Measurements from ENCODE around the gene DIO3. TPM values are rescaled to one million over a fixed set of nuclear protein-coding genes. Genes with fewer than 3 reads are reported as not detected.
A peak's percentile ranks its signal among the peaks of the same experiment; 100 is the strongest.
"Not testable (repeated sequence)": the region's sequence is repeated elsewhere in the genome, so short reads cannot be mapped to it uniquely, and the experiment has no call there.

The DIO3 gene
- total RNA-seq, 1 donor from 2014 or later: not detected

DNA sequence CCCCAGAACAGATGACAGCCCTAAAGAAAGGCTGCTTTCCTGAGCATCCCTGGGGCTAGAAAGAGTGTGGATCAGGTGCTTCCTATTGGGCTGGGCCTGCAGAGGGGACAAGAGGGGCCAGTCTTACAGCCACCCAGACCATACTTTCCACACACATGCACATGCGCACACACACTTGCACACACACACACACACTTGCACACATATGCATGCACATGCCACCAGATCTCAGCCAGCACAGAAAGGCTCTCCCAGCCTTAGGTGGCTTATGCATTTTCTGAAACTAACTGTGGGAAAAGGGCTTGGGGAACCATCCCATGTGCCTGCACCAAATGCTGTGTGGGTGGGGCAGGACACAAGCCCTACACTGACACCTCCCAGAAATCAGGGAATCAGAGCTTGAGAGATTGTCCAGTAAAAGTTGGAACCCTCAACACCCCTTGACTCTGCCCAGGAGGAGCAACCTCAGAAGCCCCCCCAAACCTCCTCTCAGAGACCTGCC is 2.5 kb upstream of the DIO3 start:
- no peak for DNase-seq (ENCODE audit: low read depth in 2 of 2)

DNA sequence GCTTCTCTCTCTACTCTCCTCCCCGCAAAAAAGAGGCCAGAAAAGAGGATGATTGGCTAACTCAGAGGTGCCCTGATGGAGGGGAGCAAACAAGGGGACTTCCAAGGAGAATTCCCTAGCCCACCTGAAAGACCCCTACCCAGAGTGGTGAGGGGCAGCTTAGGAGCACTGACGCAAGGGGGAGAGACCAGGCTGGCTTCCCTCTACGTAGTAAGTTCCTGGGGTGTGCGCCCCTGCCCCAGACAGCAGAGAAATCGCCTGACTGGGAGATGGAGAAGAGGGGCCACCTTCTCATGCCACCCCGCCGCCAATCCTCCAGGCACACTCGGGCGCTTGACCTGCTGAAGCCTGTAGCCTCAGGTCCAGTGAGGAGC is 2.1 kb upstream of the DIO3 start:
- no peak for DNase-seq (ENCODE audit: low read depth in 2 of 2)

DNA sequence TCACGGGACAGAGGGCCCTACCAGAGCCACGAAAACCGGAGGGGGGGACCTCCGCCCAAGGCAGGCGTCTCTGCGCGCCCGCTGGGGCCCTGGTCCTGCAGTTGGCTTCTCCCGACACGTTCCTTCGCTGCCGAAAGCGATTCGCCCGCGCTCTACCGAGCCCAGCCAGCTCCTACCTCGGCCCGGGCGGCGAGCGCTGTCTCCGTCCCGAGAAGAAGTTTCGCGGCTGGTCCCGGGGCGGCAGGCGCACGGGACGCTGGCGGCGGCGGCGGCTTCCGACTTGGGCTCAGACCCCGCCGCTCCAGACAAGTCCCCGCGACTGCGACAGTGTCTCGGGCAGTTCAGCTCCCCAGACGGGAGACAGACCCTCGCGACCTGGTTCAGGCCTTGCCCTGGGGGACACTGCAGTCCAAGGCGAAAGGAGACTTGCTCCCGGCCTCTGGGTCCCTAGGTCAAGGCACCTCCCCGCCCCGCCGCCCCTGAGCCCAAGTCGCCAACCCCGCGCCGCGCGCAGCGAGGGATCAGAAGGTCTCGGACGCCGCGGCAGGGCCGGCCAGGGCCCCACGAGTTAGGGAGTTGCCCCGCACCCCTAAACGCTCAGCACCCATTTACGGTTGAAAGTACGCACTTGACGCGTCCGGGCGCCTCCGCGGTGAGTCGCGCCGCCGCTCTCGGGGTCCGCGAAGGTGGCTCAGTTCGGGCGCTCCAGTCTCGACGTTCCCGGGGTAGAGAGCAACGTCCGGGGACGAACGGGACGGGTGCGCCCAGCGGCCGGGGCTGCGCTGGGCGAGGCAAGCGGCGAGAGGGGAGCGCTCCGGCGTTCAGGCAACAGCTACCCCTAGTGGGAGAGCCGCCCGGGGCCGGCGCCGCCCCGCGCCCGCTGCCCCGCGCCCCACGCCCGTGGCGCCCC is 1.4 kb upstream of the DIO3 start:
- DNase-seq (ENCODE audit: low read depth in 2 of 2): peak in 1 of 2 donors; percentile 7

DNA sequence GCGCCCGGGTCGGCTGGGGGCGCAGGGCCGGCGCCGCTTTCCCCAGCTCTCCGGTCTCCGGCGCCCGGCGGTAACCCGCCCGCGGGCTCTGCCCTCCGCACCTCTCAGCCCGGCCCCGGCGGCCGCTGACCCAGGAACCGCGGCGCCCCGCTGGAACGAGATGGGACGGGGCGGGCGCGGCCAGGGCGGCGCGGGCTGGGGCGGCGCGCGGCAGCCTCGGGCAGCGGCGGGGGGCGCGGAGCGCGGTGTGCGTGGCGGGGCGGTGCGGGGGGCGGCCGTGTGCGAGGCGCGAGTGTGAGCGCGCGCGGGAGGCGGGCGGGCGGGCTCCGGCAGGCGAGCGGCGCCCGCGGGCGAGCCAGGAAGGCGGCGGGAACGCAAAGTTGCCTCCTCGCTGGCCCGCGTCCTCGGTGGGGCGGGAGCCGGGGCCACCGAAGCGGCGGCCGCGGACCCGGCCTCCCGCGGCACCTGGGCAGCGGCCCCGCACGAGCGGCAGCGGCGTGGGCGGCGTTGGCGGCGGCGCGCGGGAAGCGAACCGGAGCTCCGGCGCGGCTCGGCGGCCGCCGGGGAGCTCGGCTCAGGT is 671 bp upstream of the DIO3 start:
- no peak for DNase-seq (ENCODE audit: low read depth in 2 of 2)

DNA sequence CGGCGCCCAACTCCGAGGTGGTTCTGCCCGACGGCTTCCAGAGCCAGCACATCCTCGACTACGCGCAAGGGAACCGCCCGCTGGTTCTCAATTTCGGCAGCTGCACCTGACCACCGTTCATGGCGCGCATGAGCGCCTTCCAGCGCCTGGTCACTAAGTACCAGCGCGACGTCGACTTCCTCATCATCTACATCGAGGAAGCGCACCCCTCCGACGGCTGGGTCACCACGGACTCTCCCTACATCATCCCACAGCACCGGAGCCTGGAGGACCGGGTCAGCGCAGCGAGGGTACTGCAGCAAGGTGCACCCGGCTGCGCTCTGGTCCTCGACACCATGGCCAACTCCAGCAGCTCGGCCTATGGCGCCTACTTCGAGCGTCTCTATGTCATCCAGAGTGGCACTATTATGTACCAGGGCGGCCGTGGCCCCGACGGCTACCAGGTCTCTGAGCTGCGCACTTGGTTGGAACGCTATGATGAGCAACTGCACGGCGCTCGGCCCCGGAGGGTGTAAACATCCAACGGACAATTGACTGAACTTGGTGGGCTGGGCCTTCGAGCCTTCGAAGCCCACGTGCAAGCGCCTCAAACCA is 699 bp downstream of the DIO3 start:
- no peak for DNase-seq (ENCODE audit: low read depth in 2 of 2)

DNA sequence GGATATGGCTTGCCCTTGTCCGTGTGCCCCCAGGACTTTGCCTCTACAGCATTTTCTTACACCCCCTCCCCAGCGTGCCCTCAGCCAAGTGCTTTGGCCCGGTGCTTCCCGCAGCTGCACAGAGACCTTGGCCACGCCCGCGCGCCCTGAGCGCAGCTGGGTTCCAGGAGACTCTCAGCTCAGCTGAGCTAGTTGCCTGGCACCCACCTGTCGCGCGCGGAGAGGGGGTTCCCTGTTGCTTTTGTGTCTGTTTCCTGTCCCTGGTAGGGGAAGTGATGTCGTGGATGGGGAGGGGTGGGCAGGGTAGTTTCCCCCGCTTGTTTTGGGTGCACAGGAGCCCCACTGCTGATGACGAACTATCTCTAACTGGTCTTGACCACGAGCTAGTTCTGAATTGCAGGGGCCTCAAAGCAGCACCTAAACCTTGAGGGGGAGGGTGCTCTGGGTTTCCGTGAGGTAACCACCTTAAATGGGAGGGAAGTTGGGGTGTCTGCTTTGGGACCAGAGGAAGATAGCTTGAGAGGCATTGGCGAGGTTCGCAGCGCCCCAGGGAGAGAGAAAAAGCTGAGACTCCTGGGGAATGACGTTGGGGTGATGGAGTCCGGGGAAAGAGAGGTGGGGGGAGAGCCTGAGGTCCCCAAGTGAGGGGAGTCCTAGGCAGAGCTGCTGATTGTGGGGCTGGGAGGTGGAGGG is 1.5 kb downstream of the DIO3 start:
- DNase-seq (ENCODE audit: low read depth in 2 of 2): no peak

DNA sequence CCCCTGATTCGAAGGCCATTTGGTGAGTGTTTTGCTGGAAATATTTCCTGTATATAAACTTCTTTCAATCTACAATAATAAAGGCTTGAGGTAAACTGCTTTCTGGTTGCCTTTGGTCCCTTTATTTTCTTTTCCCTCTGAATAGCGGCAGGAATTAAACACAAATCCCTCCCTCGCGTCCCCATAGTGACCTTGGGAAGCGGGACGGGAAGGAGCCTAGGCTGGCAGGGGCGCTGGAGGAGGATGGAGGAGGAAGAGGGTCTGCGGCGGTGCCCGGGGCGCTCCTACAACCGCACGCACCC is 2.0 kb downstream of the DIO3 start:
- no peak for DNase-seq (ENCODE audit: low read depth in 2 of 2)

DNA sequence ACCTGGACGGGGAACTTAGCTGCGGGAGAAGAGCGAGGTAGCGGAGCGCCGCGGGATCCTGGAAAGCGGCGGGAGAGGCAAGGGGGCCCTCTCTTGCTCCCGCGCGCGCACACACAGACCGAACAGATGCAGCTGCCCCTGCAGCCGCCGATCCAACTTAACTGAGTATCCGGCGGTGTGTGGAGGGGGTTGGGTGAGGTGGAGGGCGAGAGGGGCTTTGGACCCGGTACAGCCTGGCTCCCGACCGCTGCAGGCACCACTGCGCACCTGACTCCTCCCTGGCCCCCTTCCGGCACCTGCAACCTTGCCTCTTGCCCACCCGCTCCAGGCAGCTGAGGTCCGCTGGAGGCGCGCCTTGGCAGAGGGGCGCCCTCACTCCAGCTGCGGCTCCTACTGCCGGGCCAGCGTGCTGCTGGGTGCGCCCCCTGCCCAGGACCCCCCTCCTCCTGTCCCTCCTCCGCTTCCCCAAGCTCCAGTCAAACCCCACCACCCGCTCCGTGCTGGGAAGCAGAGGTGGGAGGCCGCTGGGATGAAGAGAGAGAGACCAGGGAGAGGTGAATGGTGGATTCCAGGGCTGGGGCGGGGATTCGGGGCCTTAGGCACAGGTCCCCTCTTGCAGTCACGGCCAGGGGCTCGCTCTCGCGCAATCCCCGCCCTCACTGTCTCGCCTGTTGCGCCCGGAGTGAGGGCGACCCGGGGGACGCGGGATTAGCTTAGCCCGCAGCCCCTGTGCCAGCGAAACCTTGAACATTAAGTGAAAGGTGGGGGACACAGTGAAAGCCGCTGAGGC is 2.6 kb downstream of the DIO3 start:
- no peak for DNase-seq (ENCODE audit: low read depth in 2 of 2)

DNA sequence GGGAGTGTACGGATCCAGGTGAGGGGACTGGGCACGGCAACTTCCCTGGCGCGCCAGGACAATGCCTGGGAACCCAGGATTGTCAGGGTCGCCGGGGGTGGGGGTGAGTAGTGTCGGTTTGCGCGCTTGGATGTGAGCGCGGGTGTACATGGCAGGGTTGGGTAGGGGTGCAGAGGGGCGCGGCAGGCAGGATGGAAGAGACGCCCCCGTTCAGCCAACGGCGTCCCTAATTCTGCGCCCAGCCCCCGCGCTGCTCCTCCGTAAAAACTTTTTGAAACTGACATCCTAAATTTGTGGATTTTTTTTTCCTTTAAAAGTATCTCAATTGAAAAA is 3.1 kb downstream of the DIO3 start:
- no peak for DNase-seq (ENCODE audit: low read depth in 2 of 2)

DNA sequence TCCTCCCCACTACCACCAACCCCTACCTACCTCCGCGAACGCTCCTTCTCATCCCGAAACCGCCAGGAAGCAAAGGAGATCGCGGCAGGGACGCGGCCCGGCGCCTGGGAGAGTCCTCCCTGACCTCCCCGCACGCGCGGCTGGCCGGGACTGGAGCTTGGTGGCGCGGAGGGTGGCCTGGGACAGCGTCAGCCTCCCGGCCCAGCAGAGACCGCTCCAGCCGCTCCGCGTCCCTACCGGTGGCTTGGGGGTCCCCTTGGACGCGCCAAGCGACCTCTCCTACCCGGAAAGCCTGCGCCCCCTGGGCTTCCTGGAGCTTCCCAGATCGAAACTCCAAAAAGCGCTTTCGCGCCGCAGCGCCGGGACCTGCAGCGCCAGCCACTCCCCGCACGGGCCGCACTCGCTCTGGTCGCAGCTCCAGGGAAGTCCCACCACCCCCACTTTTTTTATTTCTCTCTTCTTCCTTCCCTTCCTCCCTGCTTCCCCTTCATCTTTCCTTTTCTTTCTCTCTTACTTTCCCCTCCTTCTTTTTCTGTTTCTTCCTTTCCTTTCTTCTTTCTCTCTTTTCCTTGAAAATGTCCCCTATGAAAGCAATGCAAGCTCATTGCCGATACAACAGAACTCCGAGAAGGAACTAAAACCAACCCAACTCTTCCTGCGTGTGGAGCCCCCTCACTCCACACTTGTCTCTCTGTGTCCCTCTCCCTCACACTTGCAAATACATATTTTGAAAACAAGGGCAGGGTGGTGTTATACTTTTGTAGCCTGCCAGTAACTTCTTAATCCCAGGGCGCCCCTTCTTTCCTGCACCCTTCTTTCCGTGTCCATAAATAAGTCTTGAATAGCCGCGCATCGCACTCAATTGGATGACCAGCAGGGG is 3.8 kb downstream of the DIO3 start:
- no peak for DNase-seq (ENCODE audit: low read depth in 2 of 2)

DNA sequence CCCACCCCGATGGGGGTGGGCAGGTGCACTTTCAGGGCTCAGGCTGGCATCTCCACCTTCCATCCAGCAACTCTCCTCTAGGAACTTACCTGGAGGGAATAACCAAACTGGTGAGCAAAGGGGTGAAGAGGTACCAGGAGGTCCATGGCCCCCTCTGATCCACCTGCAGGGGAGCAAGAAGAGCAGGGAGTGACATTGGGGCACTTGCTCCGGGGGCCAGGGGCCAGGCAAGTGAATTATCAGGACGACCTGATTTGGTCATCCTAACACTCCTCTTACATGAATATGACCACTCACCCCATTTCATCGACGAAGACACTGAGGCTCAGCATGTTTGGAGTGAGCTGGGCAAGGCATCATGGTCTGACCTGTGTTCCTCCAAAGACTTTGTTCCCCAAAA is 6.0 kb downstream of the DIO3 start:
- no peak for DNase-seq (ENCODE audit: low read depth in 2 of 2)

DNA sequence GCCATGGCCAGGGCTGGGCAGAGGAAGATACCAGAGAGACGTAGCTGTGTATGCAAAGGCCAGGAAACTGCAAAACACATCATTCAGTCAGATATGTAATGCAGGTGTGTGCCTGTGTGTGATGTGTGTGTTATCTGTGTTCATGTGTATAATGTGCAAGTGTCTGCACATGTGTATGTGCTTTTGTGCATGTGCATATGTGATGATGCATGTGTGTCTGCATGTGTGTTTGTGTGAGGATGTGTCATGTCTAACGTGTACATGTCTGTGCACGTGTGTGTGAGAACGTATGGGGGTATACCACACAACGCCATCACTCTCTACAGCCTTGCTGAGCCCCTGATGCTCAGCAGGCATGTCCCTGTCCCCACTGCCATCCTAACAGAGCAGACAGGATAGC is 9.7 kb downstream of the DIO3 start:
- no peak for DNase-seq (ENCODE audit: low read depth in 2 of 2)

DNA sequence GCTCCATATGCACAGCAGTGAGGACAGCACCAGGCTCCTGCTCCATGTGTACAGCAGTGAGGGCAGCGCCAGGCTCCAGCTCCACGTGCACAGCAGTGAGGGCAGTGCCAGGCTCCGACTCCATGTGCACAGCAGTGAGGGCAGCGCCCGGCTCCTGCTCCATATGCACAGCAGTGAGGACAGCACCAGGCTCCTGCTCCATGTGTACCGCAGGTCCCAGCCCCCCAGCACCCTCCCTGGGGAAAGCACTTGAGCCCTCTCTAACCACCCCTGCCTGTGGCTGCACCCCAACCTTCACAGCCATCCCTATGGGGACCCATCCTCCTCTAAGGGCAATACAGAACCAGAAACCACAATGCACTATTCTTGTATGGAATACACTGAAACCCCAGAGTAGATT is 11.2 kb downstream of the DIO3 start:
- not testable (repeated sequence) for DNase-seq (ENCODE audit: low read depth in 2 of 2)

DNA sequence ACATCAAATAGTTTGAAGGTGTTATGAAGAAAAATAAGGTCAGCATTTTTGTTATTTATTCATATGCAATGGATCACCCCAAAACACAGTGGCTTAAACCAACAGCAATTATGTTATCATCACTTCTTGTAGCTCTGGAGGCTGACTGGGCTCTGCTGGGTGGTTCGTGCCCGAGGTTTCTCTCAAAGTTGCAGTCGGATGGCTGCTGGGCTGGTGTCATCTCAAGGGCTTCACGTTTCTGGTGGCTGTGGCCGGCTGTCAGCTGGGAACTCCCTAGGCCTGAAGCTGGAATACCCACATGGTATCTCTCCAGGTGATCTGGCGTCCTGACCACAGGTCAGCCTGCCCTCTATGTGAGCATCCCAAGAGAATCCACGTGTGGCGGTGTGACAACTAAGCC is 12.0 kb downstream of the DIO3 start:
- DNase-seq (ENCODE audit: low read depth in 2 of 2): no peak

DNA sequence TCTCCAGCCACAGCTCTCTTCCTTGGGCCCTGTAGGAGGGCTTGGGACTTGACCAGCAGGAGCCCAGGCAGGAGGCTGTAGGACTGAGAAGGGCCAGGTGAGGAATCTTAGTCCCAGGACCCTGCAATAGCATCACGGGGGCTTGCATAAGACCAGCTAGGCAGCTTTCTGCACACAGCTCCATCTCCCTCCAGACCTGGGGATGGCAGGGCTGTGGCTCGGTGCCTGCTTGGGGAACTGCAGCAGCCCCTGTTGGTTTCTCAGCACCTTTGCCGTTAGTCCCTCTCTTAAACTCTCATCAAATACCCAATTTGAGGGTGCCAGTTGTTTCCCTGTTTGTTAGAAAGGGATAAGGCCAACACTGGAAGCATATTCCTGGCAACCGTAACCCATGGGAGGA is 14.3 kb downstream of the DIO3 start:
- DNase-seq (ENCODE audit: low read depth in 2 of 2): no peak

DNA sequence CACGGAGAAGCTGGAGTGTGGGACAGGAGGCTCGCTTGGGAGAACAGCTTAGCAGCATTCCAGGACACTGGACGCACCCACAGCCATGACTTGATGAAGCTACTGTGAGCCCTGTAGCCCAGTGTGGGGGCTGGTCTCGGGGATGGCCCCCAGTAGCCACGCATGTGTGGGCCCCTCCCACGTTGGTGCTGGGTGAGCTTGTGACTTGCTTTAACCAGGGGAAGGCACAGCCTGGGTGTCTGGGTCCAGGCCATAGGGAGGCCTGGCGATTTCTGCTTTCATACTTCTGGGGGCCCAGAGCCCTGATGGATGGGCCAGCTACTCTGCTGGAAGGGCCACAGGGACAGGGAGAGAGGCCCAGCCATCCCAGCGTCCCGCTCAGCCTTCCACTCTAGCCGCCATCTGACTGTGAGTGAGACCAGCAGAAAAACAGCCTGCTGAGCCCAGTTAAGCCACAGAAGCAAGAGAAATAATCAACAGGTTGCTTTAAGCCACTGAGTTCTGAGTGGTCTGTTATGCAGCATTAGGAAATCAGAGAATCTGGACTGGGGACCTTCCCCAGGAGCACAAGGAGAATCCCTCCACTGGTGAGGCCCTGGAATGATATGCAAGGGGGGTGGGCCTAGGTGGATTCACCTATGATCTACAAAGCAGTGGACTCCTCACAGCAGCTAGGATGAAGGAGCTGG is 16.1 kb downstream of the DIO3 start:
- no peak for DNase-seq (ENCODE audit: low read depth in 2 of 2)

DNA sequence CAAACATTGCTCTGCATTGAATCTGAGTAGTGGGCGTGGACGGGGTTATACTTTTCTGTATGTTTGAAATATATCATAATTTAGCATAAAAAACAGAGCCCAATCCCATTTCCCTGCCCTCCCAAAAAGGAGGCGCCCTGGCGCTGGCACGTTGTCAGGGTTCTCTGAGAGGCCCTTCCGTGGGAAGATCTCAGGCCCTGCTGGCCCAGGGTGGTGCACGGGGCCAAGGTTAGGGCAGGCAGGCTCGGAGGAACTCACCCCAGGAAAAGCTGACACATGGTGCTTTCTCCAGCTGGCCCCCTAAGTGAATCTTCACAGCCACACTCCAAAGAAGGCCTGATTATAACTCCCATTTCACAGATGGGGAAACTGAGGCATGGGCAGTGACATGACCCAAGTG is 17.2 kb downstream of the DIO3 start:
- DNase-seq (ENCODE audit: low read depth in 2 of 2): no peak

DNA sequence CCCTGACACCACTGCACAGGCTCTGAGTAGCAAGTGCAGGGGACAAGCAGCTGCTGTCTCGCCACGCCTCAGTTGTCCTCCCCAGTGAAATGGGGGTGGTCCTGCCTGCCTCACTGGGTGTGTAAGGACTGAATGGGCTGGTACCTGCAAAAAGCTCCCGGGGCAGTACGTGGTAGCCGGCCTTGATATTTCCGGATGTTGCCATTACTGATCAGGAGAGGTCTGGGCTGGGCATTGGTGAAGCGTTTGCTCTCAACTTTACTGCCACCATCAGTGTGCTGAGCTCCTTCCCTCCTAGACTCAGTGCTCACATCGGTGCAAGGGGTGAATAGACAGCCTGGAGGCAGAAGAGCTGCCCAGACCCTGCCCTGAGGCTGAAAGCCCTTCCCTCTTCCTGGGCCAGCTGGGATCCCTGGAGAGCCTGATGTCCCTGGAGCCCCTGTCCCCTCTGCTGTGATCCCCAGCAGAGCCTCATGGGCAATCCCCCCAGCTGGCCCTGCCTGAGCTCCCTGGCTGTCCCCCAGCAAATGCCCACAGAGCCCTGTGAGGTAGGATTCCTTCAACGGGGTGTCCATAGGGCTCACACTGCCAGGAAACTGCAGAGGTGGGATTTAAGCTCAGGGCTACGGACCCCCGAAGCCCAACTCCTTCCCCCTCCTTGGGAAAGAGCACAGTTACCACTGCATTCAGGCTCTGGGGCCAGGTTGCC is 18.2 kb downstream of the DIO3 start:
- no peak for DNase-seq (ENCODE audit: low read depth in 2 of 2)

DNA sequence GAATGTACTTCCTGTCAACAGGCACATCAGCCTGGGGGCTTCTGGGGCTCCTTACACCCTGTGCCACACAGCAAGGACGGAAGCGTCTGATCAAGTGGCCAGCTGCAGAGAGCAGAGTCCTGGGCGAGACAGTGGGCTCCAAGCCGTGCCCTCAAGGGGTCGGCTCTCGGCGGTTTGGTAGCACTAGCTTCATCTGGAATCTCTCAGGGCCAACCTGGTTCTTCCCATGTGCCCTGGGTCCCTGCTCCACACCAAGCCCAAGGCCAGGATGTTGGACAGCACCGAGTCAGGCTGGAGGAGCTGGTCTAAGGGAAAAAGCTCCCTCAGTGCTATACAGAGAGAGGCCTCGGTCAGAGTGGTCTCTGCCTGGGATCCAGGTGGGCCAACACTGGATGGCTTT is 20.5 kb downstream of the DIO3 start:
- DNase-seq (ENCODE audit: low read depth in 2 of 2): no peak
